ENCODE results near the gene SASH1.

SASH1 gene

DNA sequence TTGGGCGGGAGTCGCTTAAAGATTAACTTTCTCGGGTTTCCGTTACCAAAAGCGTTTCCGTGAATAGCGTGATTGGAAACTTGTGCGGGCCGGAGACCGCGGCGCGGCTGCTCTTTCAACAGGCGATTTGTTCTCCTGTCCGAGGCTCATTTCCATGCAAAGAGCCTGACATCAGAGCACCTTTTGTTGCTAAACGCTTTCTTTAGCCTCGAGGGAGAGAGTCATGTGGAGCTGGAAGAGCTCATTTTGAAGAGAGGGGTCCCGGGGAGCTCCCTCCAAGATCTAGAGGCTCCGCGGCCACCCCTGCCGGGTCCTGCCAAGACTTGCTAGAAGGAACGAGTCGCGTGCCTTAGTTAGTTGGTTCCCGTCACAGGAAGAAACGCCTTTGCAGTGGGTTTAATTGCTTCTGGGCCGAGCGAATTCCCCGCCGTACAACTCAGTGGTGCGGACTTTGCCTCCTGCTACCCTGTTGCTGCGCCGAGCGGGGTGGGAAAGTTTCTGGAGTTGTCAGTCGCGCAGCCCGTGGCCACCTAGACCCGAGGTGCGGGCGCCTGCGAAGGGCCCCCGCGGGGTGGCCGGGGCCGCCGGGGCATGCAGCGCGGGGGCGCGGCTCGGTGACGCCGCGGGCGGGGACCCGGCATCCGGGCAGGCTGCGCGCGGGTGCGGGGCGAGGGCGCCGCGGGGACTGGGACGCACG lies at the start of gene SASH1:
Gene SASH1 (plus strand): TSS at position 489 of the 697 bp plus-strand sequence. CDS start 230 bp downstream, outside the sequence.
- DNase-seq = peak; percentile 86 to 92

DNA sequence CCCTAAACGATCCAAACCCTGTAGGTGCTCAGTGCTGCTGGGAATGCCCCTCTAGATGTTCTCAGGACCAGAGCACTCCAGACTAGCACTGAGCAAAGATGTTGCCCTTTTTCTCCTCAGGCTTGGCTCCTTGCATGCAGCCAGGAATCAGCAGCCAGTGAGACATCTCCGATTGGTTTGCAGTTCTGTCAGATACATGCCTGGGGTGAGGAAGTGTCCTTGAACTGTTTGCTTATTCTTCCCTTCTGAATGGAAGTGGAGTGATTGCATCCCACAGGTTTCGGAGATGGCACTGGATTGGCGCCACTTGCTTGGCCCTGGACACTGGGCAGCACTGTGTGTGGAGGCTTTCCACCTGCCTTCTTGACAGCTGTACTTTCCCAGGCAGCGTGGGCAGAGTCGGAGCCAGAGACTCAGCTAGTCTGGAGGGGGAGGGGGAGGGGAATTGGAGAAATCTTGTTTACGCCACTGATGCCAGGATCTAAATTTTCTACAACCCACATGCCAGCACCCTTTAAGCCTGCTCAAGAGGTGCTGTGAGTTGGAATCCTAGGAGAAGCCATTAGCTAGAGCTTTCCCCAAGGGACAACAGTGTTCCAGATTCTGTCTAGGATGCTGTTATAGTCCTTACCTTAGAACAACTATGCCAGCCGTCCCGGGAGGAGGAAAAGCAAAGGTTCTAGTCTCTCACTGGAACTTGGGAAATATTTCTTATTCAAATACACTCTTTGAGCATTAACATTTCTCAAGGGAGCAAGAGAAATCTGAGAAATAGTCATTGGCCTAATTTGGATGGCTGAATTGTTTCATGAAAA lies 49.2 kb upstream of the SASH1 start:
- peak; percentile 76 to 77 for DNase-seq

DNA sequence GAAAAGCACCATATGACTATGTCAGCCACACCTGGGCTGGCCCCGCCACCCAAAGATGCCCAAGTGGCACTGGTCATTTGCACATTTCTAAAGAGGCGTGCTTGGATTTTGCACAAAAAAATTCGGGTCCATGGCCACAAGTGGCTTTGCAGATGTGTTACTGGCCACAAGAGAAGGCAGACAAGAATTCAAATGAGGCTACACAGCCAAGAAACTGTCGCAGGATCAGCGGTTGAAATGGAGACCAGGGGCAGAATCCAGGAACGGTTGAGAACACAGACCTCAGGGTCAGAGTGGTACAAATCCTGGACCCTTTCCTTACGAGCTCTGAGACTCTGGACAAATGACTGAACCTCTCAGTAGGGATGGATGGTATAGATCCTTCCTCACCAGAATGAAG lies 48.6 kb upstream of the SASH1 start:
- no peak for DNase-seq

DNA sequence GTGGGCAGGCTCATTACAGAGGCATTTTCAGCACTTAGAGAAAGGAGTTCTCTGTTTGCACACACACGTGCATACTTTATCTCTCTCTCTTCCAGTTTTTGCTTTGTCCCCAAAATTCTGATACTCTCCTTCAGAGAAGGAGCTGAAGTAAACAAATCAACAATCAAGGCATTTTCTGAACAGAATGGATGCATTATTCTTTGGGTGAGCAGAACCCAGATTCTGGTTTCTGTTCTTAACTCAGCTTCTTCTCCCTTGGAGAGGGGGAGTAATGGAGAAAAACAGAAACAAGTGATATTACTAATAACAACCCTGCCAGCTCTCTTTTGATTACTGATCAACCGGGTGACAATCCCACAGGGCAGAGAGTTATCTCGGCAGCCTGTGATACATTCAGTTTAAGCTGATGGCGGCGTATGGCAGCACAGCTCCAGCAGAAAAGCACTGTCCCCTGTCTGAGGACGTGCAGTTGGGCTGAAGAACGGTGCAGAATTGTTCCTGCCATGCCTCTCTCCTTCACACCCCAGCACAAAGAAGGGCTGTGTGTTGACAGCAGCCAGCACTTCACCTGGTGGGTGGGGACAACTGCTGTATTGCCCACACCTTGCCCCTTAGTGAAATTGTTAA lies 47.3 kb upstream of the SASH1 start:
- DNase-seq = no peak

DNA sequence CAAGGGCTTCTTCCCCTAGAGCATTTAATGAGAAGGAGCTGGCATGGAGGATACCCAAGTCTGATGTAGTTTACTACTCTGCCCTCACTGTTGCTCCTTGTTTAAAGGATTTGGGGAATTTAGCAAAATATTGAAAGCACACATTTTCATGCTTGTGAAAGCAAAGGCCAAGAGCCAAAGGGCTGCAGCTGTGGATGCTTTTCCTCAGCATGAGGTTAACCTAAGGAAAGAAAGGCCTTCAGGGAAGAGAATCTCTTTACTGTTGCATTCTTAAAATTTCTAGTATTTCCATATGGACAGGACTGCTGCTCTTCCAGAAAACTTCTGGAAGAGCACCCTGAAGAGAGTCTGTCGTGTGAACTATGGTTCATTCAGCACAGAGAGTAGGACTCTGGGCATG lies 45.9 kb upstream of the SASH1 start:
- no peak for DNase-seq

DNA sequence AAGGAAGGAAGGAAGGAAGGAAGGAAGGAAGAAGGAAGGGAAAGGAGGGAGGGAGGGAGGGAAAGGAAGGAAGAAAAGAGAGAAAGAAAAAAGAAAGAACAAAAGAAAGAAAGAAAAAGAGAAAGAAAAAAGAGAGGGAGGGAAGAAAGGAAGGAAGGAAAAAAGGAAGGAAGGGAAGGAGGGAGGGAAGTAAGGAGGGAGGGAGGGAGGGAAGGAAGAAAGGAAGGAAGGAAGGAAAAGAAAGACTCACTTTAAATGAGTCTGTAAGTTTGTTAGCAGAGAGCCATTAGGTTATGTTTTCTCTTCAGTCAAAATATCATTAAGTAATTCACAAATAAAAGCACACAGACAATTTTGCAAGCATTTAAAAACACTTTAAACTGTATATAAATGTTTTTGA lies 44.0 kb upstream of the SASH1 start:
- no peak for DNase-seq

DNA sequence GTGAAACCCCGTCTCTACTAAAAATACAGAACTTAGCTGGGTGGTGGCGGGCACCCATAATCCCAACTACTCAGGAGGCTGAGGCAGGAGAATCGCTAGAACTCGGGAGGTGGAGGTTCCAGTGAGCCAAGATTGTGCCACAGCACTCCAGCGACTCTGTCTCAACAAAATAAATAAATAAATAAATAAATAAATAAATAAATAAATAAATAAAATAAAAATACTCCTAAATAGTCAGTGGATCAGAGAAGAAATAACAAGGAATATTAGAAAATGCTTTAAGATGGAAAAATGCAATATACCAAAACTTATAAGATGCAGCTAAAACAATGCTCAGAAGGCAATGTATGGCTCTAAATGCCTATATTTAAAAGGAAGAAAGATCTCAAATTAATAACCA lies 39.0 kb upstream of the SASH1 start:
- DNase-seq = no peak

DNA sequence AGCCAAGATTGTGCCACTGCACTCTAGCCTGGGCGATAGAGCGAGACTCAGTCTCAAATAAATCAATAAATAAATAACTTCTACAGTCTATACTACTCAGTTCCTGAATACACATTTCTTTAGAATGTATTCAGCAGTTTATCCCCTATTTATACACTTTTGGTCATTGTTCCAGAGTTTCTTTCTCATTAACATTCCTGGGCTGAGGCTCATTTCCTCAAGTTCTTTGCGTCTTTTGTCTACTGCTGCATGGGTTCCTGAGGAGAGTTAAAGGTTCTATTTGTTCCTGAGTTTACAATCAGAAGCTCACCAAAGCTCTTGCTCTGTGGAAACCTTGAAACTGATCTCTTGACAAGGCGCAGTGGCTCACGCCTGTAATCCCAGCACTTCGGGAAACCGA lies 37.7 kb upstream of the SASH1 start:
- DNase-seq = no peak

DNA sequence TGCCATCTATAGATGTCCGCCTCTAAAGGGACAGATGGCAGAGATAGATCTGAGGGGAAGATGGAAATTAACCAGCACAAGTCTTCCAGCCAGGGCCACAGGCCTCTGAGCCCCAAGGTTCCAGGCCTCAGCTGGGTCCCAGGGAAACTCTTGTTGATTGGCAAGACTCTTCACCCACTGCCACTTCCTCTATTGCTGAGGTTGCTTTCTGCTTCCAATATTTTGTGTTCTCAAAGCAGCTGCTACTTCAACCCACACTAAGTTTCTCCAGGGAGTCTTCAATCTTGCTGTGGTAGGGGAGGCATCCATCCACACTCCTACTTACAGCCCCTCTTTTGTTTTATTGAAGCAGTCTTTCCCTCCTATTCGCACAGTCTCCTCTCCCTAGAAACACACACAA lies 36.4 kb upstream of the SASH1 start:
- DNase-seq = no peak

DNA sequence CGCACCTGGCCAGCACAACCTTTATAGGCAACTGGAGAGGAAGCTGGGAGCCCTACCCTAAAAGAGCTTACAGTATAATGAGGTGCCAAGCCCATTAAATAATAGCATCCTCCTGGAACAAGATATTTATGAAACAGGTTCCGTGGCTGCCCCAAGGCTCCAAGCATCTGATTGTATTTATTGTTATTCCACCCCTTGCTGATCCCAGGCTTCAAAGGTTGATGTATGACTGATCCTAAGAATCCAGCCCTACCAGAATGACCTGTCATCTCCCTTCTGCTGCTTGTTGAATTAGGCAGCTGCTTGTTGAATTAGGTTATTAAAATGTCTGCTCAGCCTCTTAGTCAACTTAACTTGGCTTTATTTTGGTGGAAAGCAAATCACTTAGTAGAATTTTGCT lies 35.2 kb upstream of the SASH1 start:
- no peak for DNase-seq

DNA sequence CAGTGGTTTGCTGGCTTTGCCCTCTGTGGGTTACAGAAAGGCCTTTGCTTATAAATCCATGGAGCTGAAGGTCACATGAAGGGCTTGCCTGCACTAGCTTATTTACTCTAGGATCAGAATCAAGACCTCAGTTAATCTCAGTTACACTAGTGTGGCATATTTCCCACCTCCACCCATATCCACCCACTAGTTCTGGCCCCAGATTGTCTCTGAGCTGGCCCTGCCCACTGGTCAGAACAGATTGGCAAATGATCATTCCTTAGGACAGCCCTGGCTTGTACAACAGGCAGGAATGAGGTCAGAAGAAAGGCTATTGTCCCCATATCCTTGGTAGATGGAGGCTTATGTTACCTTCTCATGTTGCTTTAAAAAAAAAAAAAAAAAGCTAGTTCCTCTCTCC lies 33.3 kb upstream of the SASH1 start:
- DNase-seq = no peak

DNA sequence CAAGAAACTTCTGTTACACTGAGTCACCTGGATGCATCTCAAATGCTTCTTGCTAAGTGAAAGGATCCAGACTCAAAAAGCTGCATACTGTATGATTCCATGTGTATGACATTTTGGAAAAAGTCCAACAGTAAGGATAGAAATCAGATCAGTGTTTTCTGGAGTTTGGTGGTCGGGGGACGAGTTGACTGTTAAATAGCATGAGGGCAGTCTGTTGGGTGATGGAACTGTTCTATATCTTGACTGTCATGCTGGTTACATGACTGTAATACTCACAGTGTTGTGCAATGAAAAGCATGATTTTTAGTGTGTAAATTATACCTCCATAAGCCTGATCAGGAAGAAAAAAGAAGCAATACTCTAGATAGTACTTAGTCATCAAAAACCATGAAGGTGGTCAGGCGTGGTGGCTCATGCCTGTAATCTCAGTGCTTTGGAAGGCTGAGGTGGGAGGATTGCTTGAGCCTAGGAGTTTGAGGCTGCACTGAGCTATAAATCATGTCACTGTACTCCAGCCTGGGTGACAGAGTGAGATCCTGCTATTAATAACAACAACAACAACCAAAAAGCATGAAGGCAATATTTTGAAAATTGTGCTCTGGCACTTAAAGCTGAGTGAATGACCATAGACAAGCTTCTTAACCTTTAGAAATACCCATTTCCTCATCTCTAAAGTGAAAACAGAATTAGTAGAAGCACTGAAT lies 30.5 kb upstream of the SASH1 start:
- DNase-seq = no peak

DNA sequence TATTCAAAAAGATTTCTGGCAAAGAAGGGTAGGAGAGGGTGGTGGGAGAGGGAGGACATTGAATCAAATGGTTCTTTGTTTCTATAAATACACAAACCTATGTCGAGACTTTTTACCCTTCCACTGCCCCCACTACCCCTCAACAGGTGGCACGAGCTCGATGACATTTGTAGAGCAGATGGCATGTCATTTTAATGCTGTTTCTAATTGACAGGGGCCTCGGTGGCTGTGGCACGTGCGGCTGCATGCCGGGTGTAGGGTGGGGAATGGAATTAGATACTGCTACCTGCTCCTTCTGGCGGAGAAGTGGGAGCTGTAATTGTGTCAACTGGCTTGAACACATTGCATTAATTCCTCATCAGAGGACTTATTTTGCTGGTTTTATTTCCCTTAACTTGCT lies 29.1 kb upstream of the SASH1 start:
- DNase-seq = peak; percentile 95 to 98

DNA sequence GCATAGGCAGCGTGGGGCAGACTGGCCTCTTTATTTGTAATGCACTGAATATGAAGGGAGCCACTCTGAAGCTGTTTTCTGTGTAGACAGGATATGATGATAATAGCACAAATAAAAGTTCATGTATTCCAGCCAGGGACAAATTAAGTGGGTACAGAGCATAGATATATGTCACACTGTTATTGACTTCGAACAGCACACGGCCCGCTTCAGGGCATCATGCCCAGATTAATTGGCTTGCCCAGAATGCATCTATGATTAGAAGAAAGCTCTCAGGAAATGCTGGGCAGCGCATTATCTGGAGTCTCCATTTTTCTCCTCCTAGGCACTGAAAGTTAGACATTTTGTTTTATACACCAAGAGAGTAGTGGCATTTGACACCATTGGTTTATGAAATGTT lies 26.3 kb upstream of the SASH1 start:
- DNase-seq = no peak

DNA sequence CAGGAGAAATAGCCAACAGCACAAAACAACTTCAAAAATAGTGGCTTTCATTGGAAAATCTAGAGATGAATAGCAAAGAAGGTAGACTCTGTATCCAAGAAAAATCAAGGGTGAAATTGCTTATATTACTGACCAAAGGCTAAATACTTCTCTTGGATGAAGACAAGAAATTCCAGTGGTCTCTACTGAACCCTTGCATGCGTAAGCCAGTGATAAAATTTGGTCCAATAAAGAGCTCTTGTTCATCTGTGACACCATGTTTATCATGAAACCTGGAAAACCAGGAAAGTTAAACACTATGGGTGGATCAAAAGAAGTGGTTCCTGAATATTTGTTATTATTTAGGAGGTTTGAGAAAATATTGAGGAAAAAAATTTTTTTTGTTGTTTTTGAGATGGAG lies 25.6 kb upstream of the SASH1 start:
- DNase-seq = no peak

DNA sequence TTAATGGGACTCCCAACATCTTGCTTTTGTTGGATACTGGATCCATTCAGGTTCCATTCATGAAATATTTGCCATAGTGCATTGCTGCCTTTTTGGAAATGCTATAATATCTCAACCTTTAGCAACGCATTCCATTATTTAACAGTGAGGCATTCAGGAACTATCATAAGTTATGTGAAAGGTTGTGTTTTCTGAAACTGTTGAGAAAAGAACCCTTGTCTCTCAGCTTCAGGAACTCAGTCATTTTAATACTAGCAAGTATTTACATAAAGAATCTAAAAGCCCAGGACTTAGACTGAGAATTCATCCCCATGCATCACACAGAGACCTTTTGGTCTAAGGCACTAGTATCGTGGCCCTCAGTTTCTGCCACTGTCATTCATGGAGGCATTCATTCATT lies 24.9 kb upstream of the SASH1 start:
- no peak for DNase-seq

DNA sequence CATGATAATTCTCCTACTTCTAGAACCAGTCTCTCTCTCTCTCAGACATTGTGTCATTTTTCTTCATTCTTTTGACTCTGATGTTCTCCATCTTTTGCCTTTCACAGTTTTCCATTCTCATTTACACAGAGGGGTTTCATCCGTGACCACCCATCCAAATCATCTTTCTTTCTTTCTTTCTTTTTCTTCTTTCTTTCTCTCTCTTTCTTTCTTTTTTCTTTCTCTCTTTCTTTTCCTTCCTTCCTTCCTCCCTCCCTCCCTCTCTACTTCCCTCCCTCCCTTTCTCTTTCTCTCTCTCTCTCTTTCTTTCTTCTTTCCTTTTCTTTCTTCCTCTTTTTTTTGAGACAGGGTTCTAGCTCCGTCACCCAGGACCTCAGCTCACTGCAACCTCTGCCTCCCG lies 19.9 kb upstream of the SASH1 start:
- DNase-seq = no peak

DNA sequence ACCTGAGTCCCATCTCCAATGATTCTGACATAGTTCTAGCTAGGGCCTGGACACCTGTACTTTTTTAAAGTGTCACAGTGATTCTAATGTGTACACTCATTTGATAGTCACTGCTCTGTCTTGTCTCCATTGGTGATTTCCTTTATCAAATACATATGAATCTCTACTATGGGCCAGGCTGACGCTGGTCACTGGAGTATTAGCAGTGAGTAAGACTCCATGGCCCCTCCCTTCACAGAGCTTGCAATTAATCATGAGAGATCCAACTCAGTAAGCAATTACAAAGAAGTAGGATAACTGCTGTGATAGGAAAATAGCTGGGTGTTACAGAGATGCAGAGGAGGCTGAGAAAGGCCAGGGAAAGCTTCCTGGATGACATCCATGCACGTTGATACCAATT lies 19.3 kb upstream of the SASH1 start:
- no peak for DNase-seq

DNA sequence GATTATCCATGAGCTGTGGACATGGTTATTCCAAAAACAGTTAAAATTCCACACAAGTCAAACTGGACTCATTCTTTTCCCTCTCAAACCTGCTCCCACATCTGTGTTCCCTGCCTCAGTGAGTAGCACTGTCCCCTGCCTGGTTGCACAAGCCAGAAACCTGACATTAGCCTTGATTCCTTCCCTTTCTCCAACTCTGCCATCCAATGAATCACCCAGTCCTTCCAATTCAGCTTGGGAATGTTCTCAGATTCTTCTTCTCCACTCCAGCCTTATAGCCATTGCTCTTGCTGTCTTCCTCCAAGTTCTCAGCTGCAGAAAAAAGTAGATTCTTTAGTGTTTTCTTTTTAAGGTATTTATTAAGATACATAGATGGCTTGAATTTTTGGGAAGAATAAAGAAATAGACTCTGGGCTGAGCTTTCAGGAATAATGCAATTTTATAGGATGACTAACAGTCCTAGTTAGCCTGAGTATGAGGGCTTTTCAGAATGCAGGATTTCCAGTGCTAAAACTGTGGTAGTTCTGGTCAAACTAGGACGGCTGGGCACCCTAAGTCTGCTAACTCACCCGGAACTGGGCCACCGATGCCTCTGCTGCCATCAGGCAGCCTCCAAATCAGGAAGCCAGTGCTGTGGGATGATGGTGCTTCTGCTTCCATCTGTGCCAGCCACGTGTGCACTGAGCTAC lies 18.2 kb upstream of the SASH1 start:
- DNase-seq = peak; percentile 31 to 67

DNA sequence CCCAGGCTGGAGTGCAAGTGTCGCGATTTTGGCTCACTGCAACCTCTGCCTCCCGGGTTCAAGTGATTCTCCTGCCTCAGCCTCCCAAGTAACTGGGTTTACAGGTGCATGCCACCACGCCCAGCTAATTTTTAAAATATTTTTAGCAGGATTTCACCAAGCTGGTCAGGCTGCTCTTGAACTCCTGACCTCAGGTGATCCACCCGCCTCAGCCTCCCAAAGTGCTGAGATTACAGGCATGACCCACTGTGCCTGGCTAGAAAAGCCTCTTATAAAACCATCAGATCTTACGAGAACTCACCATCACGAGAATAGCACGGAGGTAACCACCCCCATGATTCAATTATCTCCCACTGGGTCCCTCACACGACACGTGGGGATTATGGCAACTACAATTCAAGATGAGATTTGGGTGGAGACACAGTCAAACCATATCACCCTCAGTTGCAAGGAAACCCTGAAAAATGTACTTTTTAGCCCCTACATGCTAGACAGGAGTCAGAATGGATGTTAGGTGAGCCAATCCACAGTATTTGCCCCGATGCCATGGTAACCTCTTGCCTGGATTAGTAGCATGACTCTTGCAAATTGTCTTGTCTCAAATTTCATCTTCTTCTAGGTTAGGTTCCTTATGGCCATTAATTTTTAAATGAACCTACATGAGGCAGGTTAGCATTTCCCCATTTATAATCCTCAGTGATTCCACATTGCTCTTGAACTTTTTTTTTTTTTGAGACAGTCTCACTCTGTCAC lies 17.1 kb upstream of the SASH1 start:
- peak; percentile 95 to 98 for DNase-seq

DNA sequence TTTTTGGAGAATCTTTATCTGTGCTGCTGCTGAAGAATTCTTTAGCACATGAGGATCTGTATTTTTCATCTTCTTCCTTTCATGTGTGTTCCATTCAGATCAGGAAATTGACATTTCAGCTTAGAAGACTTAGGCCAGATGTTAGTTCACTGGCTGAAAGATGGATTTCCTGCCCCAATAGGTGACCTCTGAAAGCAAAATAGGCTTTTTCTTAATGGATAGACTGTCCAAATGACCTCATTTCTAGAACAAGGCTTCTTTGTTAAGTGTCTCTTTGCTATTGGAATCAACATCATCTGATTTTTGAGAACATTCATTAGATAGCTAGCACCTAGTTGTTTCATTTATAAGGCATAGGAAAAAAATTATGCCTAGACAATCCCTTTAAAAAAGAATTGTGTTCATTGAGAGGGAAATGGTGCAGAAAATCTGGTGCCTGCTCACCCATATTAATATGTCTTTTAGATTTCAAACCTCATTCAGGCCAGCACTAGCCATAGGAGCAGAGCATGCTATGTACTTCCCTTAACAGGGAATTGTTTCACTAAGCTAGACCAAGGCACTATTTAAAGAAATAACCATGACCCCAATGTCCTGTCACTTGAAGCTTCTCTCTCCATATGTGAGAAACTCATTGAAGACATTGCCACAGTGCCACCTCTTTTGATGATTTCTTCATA lies 13.6 kb upstream of the SASH1 start:
- no peak for DNase-seq
